ENCODE results near the gene UBR4. TPM values are rescaled to one million over a fixed set of nuclear protein-coding genes. Genes with fewer than 3 reads are reported as not detected.

The UBR4 gene
- total RNA-seq, 4 donors from 2014 or later: 214 to 324 (median 272) TPM

- peaks cover 19% of the 10 kb centered on the region for H3K27me3 ChIP-seq
- TF ChIP-seq POLR2AphosphoS5 (IDR thresholded peaks at IDR 0.05): no peak
- TF ChIP-seq EP300 (IDR thresholded peaks at IDR 0.05): no peak
- no peak for TF ChIP-seq CTCF (IDR thresholded peaks at IDR 0.05)
- no peak for TF ChIP-seq POLR2A (IDR thresholded peaks at IDR 0.05)
- H3K36me3 ChIP-seq: no peaks in the 10 kb centered on the region
- peak in 1 of 2 donors; percentile 57 for DNase-seq (ENCODE audit: low spot score in 2 of 2)
- H3K4me3 ChIP-seq: no peak overlapping the region
- WGBS: 45% methylated on average over 17 of the region's 18 CpGs
- H3K27ac ChIP-seq: no peak overlapping the region
- no peaks in the 10 kb centered on the region for H3K9me3 ChIP-seq
- peaks cover 9% of the 10 kb centered on the region for H3K4me1 ChIP-seq
Measured at GRCh38 chr1:19042675-19043578, 167.1 kb downstream of the UBR4 start.

- 87% methylated on average over 4 of the region's 4 CpGs for WGBS
- H3K4me1 ChIP-seq: peaks cover 24% of the 10 kb centered on the region
- peaks cover 23% of the 10 kb centered on the region for H3K27me3 ChIP-seq
- DNase-seq (ENCODE audit: low spot score in 2 of 2): peak in 1 of 2 donors; percentile 43
- H3K27ac ChIP-seq: no peak overlapping the region
- H3K36me3 ChIP-seq: no peaks in the 10 kb centered on the region
- no peak for TF ChIP-seq POLR2A (IDR thresholded peaks at IDR 0.05)
- TF ChIP-seq POLR2AphosphoS5 (IDR thresholded peaks at IDR 0.05): no peak
- TF ChIP-seq EP300 (IDR thresholded peaks at IDR 0.05): no peak
- no peak for TF ChIP-seq CTCF (IDR thresholded peaks at IDR 0.05)
- no peaks in the 10 kb centered on the region for H3K9me3 ChIP-seq
- no peak overlapping the region for H3K4me3 ChIP-seq
Measured at GRCh38 chr1:19040010-19040680, 169.9 kb downstream of the UBR4 start.

GRCh38 chr1:19038732-19039131 lies 171.3 kb downstream of the UBR4 start:
- peaks cover 36% of the 10 kb centered on the region for H3K4me1 ChIP-seq
- no peaks in the 10 kb centered on the region for H3K9me3 ChIP-seq
- H3K27me3 ChIP-seq: peaks cover 24% of the 10 kb centered on the region
- peak in 1 of 2 donors; percentile 21 for DNase-seq (ENCODE audit: low spot score in 2 of 2)
- WGBS: 89% methylated on average over 5 of the region's 5 CpGs
- no peak overlapping the region for H3K4me3 ChIP-seq
- no peaks in the 10 kb centered on the region for H3K36me3 ChIP-seq
- no peak for TF ChIP-seq POLR2AphosphoS5 (IDR thresholded peaks at IDR 0.05)
- no peak for TF ChIP-seq CTCF (IDR thresholded peaks at IDR 0.05)
- no peak for TF ChIP-seq EP300 (IDR thresholded peaks at IDR 0.05)
- no peak for TF ChIP-seq POLR2A (IDR thresholded peaks at IDR 0.05)
- peak overlapping the region; percentile 49 for H3K27ac ChIP-seq

- Histone ChIP-seq H3K27me3 (peaks cover 21% of the 10 kb centered on the region), H3K9me3 (no peaks in the 10 kb centered on the region), H3K4me3 (no peak overlapping the region), H3K36me3 (no peaks in the 10 kb centered on the region), H3K27ac (peak overlapping the region; percentile 49), H3K4me1 (peaks cover 40% of the 10 kb centered on the region)
- peak in 1 of 2 donors; percentile 44 for DNase-seq (ENCODE audit: low spot score in 2 of 2)
- 76% methylated on average over 5 of the region's 5 CpGs for WGBS
- no peak for TF ChIP-seq EP300 (IDR thresholded peaks at IDR 0.05)
- no peak for TF ChIP-seq CTCF (IDR thresholded peaks at IDR 0.05)
- TF ChIP-seq POLR2A (IDR thresholded peaks at IDR 0.05): no peak
- no peak for TF ChIP-seq POLR2AphosphoS5 (IDR thresholded peaks at IDR 0.05)
Measured at GRCh38 chr1:19038096-19038495, 172.0 kb downstream of the UBR4 start.

GRCh38 chr1:19037659-19038058 lies 172.4 kb downstream of the UBR4 start:
- TF ChIP-seq CTCF (IDR thresholded peaks at IDR 0.05) (no peak), POLR2A (IDR thresholded peaks at IDR 0.05) (no peak), POLR2AphosphoS5 (IDR thresholded peaks at IDR 0.05) (no peak), EP300 (IDR thresholded peaks at IDR 0.05) (no peak)
- 50% methylated on average over 2 of the region's 4 CpGs for WGBS
- Histone ChIP-seq H3K27ac (peak overlapping the region; percentile 49), H3K27me3 (peaks cover 17% of the 10 kb centered on the region), H3K9me3 (no peaks in the 10 kb centered on the region), H3K4me3 (no peak overlapping the region), H3K4me1 (peaks cover 38% of the 10 kb centered on the region), H3K36me3 (no peaks in the 10 kb centered on the region)
- DNase-seq (ENCODE audit: low spot score in 2 of 2): peak in 1 of 2 donors; percentile 55

Measured in suprapubic skin (tissue), 4 donors.